Fibroblast of lung (primary cell): ENCODE data around the gene LAMB2. TPM values are rescaled to one million over a fixed set of nuclear protein-coding genes. Genes with fewer than 3 reads are reported as not detected.
A peak's percentile ranks its signal among the peaks of the same experiment; 100 is the strongest.

Source experiments
- DNase-seq, 2 donors: peaks; one replicate each; pipeline versions ENCODE4 v3.0.0 to v3.0.0-alpha.2; 2010; ENCODE audit warnings: low read depth in 2 of 2
- H2AFZ ChIP-seq: 2 replicates; pipeline ENCODE4 v1.5.1; 2012; ENCODE audit warnings: low read length, control low read depth, inconsistent platforms
- H3K27ac ChIP-seq: 2 replicates; pipeline ENCODE4 v1.5.1; 2011; ENCODE audit warnings: low read length, control low read depth; ENCODE audit not compliant: insufficient read depth
- H3K27me3 ChIP-seq: 2 replicates; pipeline ENCODE4 v1.5.1; 2011; ENCODE audit warnings: mild to moderate bottlenecking, low read length; ENCODE audit not compliant: control insufficient read depth, insufficient read depth
- H3K36me3 ChIP-seq: 2 replicates; pipeline ENCODE4 v1.5.1; 2011; ENCODE audit warnings: low read length; ENCODE audit not compliant: control insufficient read depth, insufficient read depth
- H3K4me1 ChIP-seq: 2 replicates; pipeline ENCODE4 v1.5.1; 2011; ENCODE audit warnings: low read length; ENCODE audit not compliant: control insufficient read depth, insufficient read depth; ENCODE audit errors: extremely low read depth
- H3K4me2 ChIP-seq: 2 replicates; pipeline ENCODE4 v1.5.1; 2011; ENCODE audit warnings: low read length, control low read depth; ENCODE audit not compliant: insufficient read depth; ENCODE audit errors: extremely low read depth
- H3K4me3 ChIP-seq, 4 experiments: fragments of 200-600 bp in 1 of 4; sonication (generic) in 1 of 4; replicated peaks in 1 of 4; 2 replicates each; pipeline ENCODE4 v1.5.1; 2011 to 2016; ENCODE audit warnings: low read length in 4 of 4, low read depth in 3 of 4, mild to moderate bottlenecking in 3 of 4, control low read depth in 2 of 4, inconsistent platforms in 1 of 4, mixed read lengths in 1 of 4; ENCODE audit not compliant: insufficient read depth in 1 of 4; ENCODE audit errors: control extremely low read depth in 1 of 4
- H3K79me2 ChIP-seq: 2 replicates; pipeline ENCODE4 v1.5.1; 2012; ENCODE audit warnings: mild to moderate bottlenecking, low read length, inconsistent platforms; ENCODE audit not compliant: control insufficient read depth, insufficient read depth
- H3K9ac ChIP-seq: 2 replicates; pipeline ENCODE4 v1.5.1; 2011; ENCODE audit warnings: mild to moderate bottlenecking, low read length, control low read depth; ENCODE audit not compliant: insufficient read depth
- H3K9me3 ChIP-seq: 2 replicates; pipeline ENCODE4 v1.5.1; 2012; ENCODE audit warnings: low read depth, low read length; ENCODE audit not compliant: control insufficient read depth, insufficient read depth
- H4K20me1 ChIP-seq: 2 replicates; pipeline ENCODE4 v1.5.1; 2011; ENCODE audit warnings: low read length; ENCODE audit not compliant: control insufficient read depth, insufficient read depth; ENCODE audit errors: extremely low read depth
- CTCF ChIP-seq, 2 donors: IDR thresholded peaks in 1 of 2; conservative IDR thresholded peaks in 1 of 2; 1 replicate in 1 of 2; 2 replicates in 1 of 2; pipeline ENCODE4 v1.5.1; 2011 to 2012; ENCODE audit warnings: low read length in 2 of 2, control low read depth in 1 of 2, inconsistent platforms in 1 of 2, low read depth in 1 of 2, mild to moderate bottlenecking in 1 of 2
- EZH2 ChIP-seq: IDR thresholded peaks from 2 replicates; pipeline ENCODE4 v1.5.1; 2012; ENCODE audit warnings: low read length, control low read depth, mild to moderate bottlenecking; ENCODE audit errors: missing control alignments
- polyA plus RNA-seq, 2 donors: library from polyadenylated mRNA; depleted of rRNA in 1 of 2; stranded (reverse) in 1 of 2; unstranded in 1 of 2; fragments of >200 nt; gene quantifications; 2 replicates each; pipeline ENCODE4 v1.2.1, GENCODE V29; 2011 to 2012; ENCODE audit warnings: missing spikeins in 1 of 2
- total RNA-seq: library from RNA; depleted of rRNA; stranded (reverse); fragments of >200 nt; gene quantifications from 2 replicates; pipeline ENCODE4 v1.2.1, GENCODE V29; 2014

Gene LAMB2
- total and polyA plus RNA-seq, 2 donors (not counting 1 experiment from before 2014, with no cell fraction given) = 375 to 1,026 TPM

- Histone ChIP-seq H3K36me3 (peaks cover 19% of the 10 kb centered on the region), H3K79me2 (peaks cover 26% of the 10 kb centered on the region), H4K20me1 (no peaks in the 10 kb centered on the region), H3K27me3 (no peaks in the 10 kb centered on the region), H3K9me3 (no peaks in the 10 kb centered on the region), H3K4me3 (peak overlapping the region; percentile 79 to 96 (median 86)), H3K4me1 (peaks cover 3% of the 10 kb centered on the region), H3K27ac (peak overlapping the region; percentile 75), H3K9ac (peak overlapping the region; percentile 83), H3K4me2 (peak overlapping the region; percentile 76), H2AFZ (no peak overlapping the region)
- TF ChIP-seq CTCF (conservative IDR thresholded peaks at IDR 0.05 in 1 of 2, IDR thresholded peaks at IDR 0.05 in 1 of 2; ENCODE audit: low read depth in 1 of 2, low read length in 2 of 2) (no peak), EZH2 (no peak)
- no peak for DNase-seq
Observed at GRCh38 chr3:49164983-49165720, 32.3 kb upstream of the LAMB2 start.

- Histone ChIP-seq H3K79me2 (peaks cover 26% of the 10 kb centered on the region), H3K27ac (no peak overlapping the region), H3K27me3 (no peaks in the 10 kb centered on the region), H2AFZ (no peak overlapping the region), H3K36me3 (peaks cover 19% of the 10 kb centered on the region), H3K4me3 (no peak overlapping the region), H3K9ac (no peak overlapping the region), H3K4me2 (no peak overlapping the region), H4K20me1 (no peaks in the 10 kb centered on the region), H3K9me3 (no peaks in the 10 kb centered on the region), H3K4me1 (peaks cover 3% of the 10 kb centered on the region)
- no peak for DNase-seq
- no peak for TF ChIP-seq EZH2
- TF ChIP-seq CTCF (conservative IDR thresholded peaks at IDR 0.05 in 1 of 2, IDR thresholded peaks at IDR 0.05 in 1 of 2; ENCODE audit: low read depth in 1 of 2, low read length in 2 of 2) = no peak
Observed at GRCh38 chr3:49163609-49164008, 30.8 kb upstream of the LAMB2 start.

GRCh38 chr3:49162751-49163419 is 30.0 kb upstream of the LAMB2 start:
- Histone ChIP-seq H3K4me3 (no peak overlapping the region), H4K20me1 (no peaks in the 10 kb centered on the region), H3K27ac (no peak overlapping the region), H2AFZ (no peak overlapping the region), H3K79me2 (peaks cover 26% of the 10 kb centered on the region), H3K4me2 (no peak overlapping the region), H3K4me1 (peaks cover 3% of the 10 kb centered on the region), H3K36me3 (peaks cover 19% of the 10 kb centered on the region), H3K9ac (no peak overlapping the region), H3K27me3 (no peaks in the 10 kb centered on the region), H3K9me3 (no peaks in the 10 kb centered on the region)
- DNase-seq = no peak
- TF ChIP-seq EZH2 (no peak), CTCF (conservative IDR thresholded peaks at IDR 0.05 in 1 of 2, IDR thresholded peaks at IDR 0.05 in 1 of 2; ENCODE audit: low read depth in 1 of 2, low read length in 2 of 2) (no peak)
